HepG2 (cell line): Measurements from ENCODE around the gene KDM5A. TPM values are rescaled to one million over a fixed set of nuclear protein-coding genes. Genes with fewer than 3 reads are reported as not detected.

ENCODE experiments used
- ASH2L ChIP-seq: fragments of 300-600, 200-600 bp; sonication (generic); IDR thresholded peaks from 2 replicates; pipeline ENCODE4 v1.7.0; 2017; ENCODE audit warnings: low read depth, mild to moderate bottlenecking, moderate library complexity, mixed read lengths, low read length; ENCODE audit not compliant: insufficient read length
- ATAD3A ChIP-seq: sonication (generic); formaldehyde crosslinking; IDR thresholded peaks from 2 replicates; pipeline ENCODE4 v1.4.0; 2020; ENCODE audit warnings: missing genetic modification reagents
- CREM ChIP-seq, 2 experiments: sonication (generic) in 1 of 2; formaldehyde crosslinking in 1 of 2; IDR thresholded peaks; 2 replicates each; pipeline versions ENCODE4 v1.4.0 to v1.6.1; 2016 to 2020; ENCODE audit warnings: antibody characterized with exemption in 1 of 2, mild to moderate bottlenecking in 1 of 2, missing genetic modification reagents in 1 of 2
- EEA1 ChIP-seq: sonication (generic); formaldehyde crosslinking; IDR thresholded peaks from 2 replicates; pipeline ENCODE4 v1.5.1; 2020; ENCODE audit warnings: mild to moderate bottlenecking, missing genetic modification reagents, borderline replicate concordance
- KAT8 ChIP-seq: IDR thresholded peaks from 2 replicates; pipeline ENCODE4 v1.6.1; 2016; ENCODE audit warnings: missing genetic modification reagents, missing compliant biosample characterization
- MAFG ChIP-seq: sonication (generic); formaldehyde crosslinking; IDR thresholded peaks from 2 replicates; pipeline ENCODE4 v1.5.1; 2020; ENCODE audit warnings: mild to moderate bottlenecking, missing genetic modification reagents
- MIXL1 ChIP-seq: IDR thresholded peaks from 2 replicates; pipeline ENCODE4 v1.6.1; 2016
- MTF1 ChIP-seq: sonication (generic); formaldehyde crosslinking; IDR thresholded peaks from 2 replicates; pipeline ENCODE4 v1.5.0; 2020; ENCODE audit warnings: missing genetic modification reagents
- NR0B2 ChIP-seq: sonication (generic); formaldehyde crosslinking; IDR thresholded peaks from 2 replicates; pipeline ENCODE4 v1.4.0; 2020; ENCODE audit warnings: mild to moderate bottlenecking, missing genetic modification reagents
- SIN3B ChIP-seq: fragments of 150-350 bp; IDR thresholded peaks from 2 replicates; pipeline ENCODE4 v1.6.1; 2014; ENCODE audit warnings: low read length
- SMAD1 ChIP-seq: sonication (generic); formaldehyde crosslinking; IDR thresholded peaks from 2 replicates; pipeline ENCODE4 v1.4.0; 2020; ENCODE audit warnings: missing genetic modification reagents, low read depth, mild to moderate bottlenecking, borderline replicate concordance
- TEAD2 ChIP-seq: sonication (generic); formaldehyde crosslinking; IDR thresholded peaks from 2 replicates; pipeline ENCODE4 v1.9.0; 2021; ENCODE audit warnings: missing genetic modification reagents
- ZNF160 ChIP-seq: sonication (generic); formaldehyde crosslinking; IDR thresholded peaks from 2 replicates; pipeline ENCODE4 v1.8.0; 2022; ENCODE audit warnings: mild to moderate bottlenecking, inconsistent platforms, missing genetic modification reagents
- ZNF207 ChIP-seq: fragments of 450-650 bp; IDR thresholded peaks from 2 replicates; pipeline ENCODE4 v1.6.1; 2016; ENCODE audit warnings: antibody characterized with exemption, borderline replicate concordance
- ZNF329 ChIP-seq: sonication (generic); formaldehyde crosslinking; IDR thresholded peaks from 2 replicates; pipeline ENCODE4 v1.9.0; 2021; ENCODE audit warnings: low read depth, mild to moderate bottlenecking, missing genetic modification reagents
- ZNF569 ChIP-seq: sonication (generic); formaldehyde crosslinking; IDR thresholded peaks from 2 replicates; pipeline ENCODE4 v1.5.0; 2020; ENCODE audit warnings: mild to moderate bottlenecking, missing genetic modification reagents, moderate library complexity, borderline replicate concordance
- polyA plus RNA-seq, 8 experiments: library from polyadenylated mRNA; depleted of rRNA in 3 of 8; stranded (reverse) in 7 of 8; unstranded in 1 of 8; fragments of >200 nt; fragmentation: Illumina TruSeq in 4 of 8; extraction: Trizol in 4 of 8; gene quantifications; 2 replicates each; pipeline versions ENCODE4 v1.2.1 to v1.2.3, GENCODE V29; 2011 to 2016; ENCODE audit warnings: low read depth in 4 of 8, missing spikeins in 1 of 8, mixed read lengths in 1 of 8; ENCODE audit not compliant: insufficient read depth in 1 of 8
- total RNA-seq, 5 experiments: library from RNA; depleted of rRNA; stranded (reverse); fragments of >200 nt; fragmentation: Illumina TruSeq; extraction: Trizol; gene quantifications; 2 replicates each; pipeline ENCODE4 v1.2.3, GENCODE V29; 2016; ENCODE audit warnings: low read depth in 1 of 5
- TF ChIP-seq, protein P1 (sequence below): sonication (generic); formaldehyde crosslinking; IDR thresholded peaks from 2 replicates; pipeline ENCODE4 v1.4.0; 2020; ENCODE audit warnings: missing genetic modification reagents; ENCODE audit errors: not compliant biosample characterization
- TF ChIP-seq, protein P2 (sequence below): sonication (generic); formaldehyde crosslinking; IDR thresholded peaks from 2 replicates; pipeline ENCODE4 v1.4.0; 2020; ENCODE audit warnings: mild to moderate bottlenecking, missing genetic modification reagents
- TF ChIP-seq, protein P3 (sequence below): sonication (generic); formaldehyde crosslinking; conservative IDR thresholded peaks from 2 replicates; pipeline ENCODE4 v1.5.0; 2020; ENCODE audit warnings: missing genetic modification reagents
- TF ChIP-seq, protein P4 (sequence below): sonication (generic); formaldehyde crosslinking; IDR thresholded peaks from 2 replicates; pipeline ENCODE4 v1.4.0; 2020; ENCODE audit warnings: missing genetic modification reagents

KDM5A gene
- total and polyA plus RNA-seq, 2 of the 13 experiments (the other 11 are each of a cell fraction or from before 2014, with no cell fraction given), result 12.0 to 29.2 TPM

DNA sequence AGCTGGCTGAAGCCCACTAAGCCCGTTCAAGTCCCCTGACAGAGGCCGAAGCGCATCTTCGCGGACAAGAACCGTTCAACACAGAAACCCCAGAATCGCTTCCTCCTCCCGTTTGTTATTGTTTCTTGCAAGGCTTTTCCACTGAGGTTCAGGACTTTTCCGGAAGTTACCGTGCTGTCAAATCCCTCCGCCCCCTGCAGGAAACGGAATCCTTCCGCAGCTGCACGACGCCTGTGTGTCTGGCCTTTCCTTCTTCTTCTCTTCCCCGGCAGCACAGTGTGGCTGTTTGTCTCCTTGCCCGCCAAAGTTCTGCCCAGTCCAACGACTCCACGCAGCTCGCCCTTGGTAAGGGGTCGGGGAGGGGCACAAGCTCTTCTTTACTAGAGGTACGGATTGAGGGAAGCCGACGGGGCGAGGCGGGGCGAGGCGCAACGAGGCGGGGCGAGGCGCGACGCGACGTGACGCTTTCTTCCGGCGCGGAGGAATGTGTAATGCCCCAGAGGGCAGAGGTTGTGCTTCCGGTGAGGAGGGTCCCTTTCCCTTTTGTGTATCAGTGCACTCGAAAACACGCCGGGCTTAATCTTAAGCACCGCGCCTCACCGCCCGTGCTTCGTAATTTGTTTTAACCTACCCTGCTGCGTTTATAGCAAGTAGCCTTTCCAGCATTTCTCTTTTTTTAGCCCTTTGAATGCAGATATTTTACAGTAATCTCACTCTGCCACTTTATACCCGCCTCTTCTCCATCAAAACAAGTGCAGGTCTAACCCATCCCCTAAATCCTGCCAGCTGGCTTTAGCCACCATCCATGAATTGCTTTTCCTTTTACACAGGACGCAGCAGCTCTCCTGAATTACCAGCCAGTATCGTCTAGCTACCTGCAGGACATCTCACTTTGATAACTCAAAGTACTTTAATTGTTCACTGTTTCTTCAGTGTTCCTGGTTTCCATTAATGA, at the start of gene KDM5A (continued):
- TF ChIP-seq ZNF160 (CRISPR knock-in tag), result no peak
- no peak for TF ChIP-seq EEA1 (CRISPR knock-in tag)
- TF ChIP-seq MTF1 (CRISPR knock-in tag), result no peak
- peak; percentile 63; the same call in 1 of the 2 replicates for TF ChIP-seq ZNF329 (CRISPR knock-in tag)
- TF ChIP-seq SMAD1 (CRISPR knock-in tag), result peak; percentile 80; the same call in 1 of the 2 replicates
- no peak for TF ChIP-seq ZNF207
- TF ChIP-seq, protein P1, sequence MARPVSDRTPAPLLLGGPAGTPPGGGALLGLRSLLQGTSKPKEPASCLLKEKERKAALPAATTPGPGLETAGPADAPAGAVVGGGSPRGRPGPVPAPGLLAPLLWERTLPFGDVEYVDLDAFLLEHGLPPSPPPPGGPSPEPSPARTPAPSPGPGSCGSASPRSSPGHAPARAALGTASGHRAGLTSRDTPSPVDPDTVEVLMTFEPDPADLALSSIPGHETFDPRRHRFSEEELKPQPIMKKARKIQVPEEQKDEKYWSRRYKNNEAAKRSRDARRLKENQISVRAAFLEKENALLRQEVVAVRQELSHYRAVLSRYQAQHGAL, result no peak
- TF ChIP-seq ZNF569, result no peak
- TF ChIP-seq TEAD2 (CRISPR knock-in tag), result no peak
- peak; percentile 96 for TF ChIP-seq KAT8
- TF ChIP-seq, protein P2, sequence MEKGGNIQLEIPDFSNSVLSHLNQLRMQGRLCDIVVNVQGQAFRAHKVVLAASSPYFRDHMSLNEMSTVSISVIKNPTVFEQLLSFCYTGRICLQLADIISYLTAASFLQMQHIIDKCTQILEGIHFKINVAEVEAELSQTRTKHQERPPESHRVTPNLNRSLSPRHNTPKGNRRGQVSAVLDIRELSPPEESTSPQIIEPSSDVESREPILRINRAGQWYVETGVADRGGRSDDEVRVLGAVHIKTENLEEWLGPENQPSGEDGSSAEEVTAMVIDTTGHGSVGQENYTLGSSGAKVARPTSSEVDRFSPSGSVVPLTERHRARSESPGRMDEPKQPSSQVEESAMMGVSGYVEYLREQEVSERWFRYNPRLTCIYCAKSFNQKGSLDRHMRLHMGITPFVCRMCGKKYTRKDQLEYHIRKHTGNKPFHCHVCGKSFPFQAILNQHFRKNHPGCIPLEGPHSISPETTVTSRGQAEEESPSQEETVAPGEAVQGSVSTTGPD, result no peak
- no peak for TF ChIP-seq ATAD3A
- TF ChIP-seq, protein P3, sequence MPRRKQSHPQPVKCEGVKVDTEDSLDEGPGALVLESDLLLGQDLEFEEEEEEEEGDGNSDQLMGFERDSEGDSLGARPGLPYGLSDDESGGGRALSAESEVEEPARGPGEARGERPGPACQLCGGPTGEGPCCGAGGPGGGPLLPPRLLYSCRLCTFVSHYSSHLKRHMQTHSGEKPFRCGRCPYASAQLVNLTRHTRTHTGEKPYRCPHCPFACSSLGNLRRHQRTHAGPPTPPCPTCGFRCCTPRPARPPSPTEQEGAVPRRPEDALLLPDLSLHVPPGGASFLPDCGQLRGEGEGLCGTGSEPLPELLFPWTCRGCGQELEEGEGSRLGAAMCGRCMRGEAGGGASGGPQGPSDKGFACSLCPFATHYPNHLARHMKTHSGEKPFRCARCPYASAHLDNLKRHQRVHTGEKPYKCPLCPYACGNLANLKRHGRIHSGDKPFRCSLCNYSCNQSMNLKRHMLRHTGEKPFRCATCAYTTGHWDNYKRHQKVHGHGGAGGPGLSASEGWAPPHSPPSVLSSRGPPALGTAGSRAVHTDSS, result no peak
- peak; percentile 29; the same call in 1 of the 2 replicates for TF ChIP-seq MIXL1 (CRISPR knock-in tag)
- TF ChIP-seq SIN3B, result peak; percentile 77; the same call in 1 of the 2 replicates
- TF ChIP-seq CREM (IDR thresholded peaks at IDR 0.05), result peak; percentile 95
- peak; percentile 67; the same call in 1 of the 2 replicates for TF ChIP-seq CREM (CRISPR knock-in tag; IDR thresholded peaks at IDR 0.05)
- peak; percentile 85 for TF ChIP-seq NR0B2 (CRISPR knock-in tag)
- no peak for TF ChIP-seq MAFG (CRISPR knock-in tag)
- TF ChIP-seq, protein P4, sequence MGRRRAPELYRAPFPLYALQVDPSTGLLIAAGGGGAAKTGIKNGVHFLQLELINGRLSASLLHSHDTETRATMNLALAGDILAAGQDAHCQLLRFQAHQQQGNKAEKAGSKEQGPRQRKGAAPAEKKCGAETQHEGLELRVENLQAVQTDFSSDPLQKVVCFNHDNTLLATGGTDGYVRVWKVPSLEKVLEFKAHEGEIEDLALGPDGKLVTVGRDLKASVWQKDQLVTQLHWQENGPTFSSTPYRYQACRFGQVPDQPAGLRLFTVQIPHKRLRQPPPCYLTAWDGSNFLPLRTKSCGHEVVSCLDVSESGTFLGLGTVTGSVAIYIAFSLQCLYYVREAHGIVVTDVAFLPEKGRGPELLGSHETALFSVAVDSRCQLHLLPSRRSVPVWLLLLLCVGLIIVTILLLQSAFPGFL, result no peak
- peak; percentile 98 for TF ChIP-seq ASH2L
